HG03354 (cell line): ENCODE data around the gene BAIAP2.
"Not testable (repeated sequence)": the region's sequence is repeated elsewhere in the genome, so short reads cannot be mapped to it uniquely, and the experiment has no call there.

Experiments used
- ATAC-seq: cut with Tn5 transposase; IDR thresholded peaks from one replicate; pipeline ENCODE4 v1.9.1; 2021; ENCODE audit warnings: mild to moderate bottlenecking; ENCODE audit not compliant: unreplicated experiment, poor library complexity, severe bottlenecking

The BAIAP2 gene

DNA sequence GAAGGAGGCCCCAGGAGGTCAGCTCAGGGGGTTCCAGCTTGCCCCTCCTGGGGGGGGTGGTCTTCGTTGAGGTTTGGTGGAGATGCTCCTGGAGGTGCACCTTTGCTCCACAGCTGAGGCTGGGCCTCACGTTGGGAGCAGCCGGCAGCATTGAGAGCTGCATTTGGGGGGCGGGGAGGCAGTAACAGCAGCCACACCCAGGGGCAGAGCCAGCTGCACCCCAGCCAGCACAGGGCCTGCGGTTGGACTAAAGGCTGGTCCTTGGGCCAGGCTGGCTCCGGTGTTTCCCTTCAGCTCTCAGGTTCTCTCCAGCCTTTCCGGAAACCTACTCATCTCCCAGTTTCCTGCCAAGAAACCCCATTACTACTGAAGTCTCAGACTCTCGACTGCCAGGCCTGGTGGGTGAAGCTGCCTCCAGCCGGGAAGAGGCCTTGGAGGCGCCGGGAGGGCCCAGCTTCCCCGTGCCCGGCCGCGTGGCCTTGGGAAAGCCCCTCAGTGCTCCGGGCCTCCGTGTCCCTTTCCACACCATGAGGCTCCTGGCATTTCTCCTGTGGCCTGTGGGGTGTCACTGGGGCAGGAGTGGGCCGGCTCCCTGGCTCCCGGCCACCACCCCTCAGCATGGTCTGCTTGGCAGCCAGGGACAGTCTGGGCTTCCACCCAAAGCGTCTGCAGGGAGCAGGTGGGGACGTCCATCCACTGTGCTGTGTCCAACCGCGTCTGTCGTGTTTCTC lies 14.0 kb upstream of the BAIAP2 start:
- ATAC-seq, result no peak

DNA sequence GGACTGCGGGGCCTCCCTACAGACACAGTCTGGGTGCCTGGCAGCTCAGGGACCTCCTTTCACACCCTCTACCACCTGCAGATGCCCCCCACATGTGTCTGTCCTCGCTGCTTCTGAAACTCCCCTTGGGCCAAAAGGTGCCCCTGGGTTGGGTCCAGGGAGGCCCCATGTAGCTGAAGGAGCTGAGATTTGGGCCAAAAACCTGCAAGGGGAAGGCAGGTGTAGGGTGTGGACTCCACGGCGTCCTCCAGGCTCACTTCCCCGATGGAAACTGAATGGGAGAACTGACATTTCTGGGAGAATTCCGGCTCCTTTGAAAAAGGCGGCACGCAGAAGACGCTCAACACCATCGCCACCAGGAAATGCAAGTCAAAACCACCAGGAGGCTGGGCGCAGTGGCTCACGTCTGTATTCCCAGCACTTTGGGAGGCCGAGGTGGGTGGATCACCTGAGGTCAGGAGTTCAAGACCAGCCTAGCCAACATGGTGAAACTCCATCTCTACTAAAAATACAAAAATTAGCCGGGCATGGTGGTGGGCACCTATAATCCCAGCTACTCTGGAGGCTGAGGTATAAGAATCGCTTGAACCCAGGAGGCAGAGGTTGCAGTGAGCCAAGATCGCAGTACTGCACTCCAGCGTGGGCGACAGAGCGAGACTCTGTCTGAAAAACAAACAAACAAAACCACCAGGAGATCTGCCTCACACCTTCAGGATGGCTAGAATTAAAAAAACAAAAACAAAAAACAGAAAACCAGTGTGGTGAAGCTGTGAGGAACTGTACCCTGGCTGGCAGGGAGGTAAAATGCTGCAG lies 13.2 kb upstream of the BAIAP2 start:
- no peak for ATAC-seq

DNA sequence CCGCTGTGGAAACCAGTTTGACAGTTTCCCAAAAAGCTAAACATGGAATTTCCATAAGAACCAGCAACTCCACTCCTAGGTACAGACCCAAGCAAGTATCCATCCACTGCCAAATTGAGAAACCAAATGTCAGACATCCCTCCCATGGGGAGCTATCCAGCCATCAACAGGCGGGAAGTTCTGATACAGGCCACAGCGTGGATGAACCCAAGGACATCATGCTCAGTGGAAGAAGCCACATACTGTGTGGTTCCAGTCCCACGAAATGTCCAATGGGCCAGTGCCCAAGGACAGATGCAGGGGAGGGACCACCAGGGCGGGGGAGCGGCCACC lies 12.6 kb upstream of the BAIAP2 start:
- no peak for ATAC-seq

GRCh38 chr17:81025065-81025740 lies 9.7 kb upstream of the BAIAP2 start:
- ATAC-seq, result no peak

DNA sequence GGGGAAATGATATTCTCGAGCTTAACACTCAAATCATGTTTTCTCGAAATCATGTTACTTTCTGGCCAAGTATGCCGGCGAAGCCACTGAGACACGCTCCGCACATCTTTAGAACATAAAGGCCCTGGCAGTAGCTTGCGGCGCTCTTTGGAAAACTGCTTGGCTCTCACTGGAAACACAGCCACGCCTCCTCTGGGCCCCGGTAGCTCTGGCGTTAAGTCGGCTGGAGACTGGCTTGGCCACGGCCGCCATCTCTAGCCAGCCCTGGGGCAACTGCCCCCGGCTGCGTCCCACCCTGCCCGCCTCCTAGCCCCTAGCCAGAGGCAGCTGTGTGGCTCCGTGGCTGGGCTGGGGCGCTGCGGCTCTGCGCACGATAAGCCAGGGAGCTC lies 9.2 kb upstream of the BAIAP2 start:
- ATAC-seq, result no peak

DNA sequence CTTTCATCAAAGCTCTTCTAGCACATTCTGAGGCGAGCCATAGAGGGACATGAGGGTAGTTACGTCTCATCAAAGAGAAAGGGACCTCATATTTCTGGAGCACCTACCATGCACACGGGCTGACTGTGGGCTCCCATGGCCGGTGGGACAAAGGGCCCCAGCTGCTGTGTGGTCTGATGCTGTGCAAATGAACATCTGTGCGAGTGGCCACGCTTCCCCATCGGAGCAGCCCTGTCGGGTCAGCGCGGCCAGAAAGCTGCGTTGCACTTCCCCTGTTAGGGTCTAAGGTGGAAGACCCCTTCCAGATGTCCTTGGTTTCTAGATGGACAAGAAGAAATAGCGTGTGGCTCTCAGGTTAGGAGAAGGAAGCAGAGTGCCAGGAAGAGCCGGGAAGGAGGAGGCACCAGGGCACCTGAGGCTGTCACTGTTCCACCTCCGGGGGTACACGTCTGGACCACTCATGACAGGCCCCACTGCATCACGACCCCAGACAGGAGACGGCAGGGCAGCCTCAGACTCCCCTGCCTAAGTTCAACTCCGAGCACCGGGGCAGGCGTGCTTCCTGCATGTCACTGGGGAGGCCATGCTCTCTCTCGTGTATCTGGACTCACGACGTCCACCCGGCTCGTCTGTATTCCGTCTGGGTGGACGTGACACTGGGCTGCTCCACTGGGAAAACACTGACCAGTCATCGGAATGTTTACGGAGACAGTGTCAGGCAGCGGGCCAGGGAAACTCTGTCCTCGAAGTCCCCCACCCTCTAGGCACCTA lies 8.5 kb upstream of the BAIAP2 start:
- ATAC-seq, result no peak

DNA sequence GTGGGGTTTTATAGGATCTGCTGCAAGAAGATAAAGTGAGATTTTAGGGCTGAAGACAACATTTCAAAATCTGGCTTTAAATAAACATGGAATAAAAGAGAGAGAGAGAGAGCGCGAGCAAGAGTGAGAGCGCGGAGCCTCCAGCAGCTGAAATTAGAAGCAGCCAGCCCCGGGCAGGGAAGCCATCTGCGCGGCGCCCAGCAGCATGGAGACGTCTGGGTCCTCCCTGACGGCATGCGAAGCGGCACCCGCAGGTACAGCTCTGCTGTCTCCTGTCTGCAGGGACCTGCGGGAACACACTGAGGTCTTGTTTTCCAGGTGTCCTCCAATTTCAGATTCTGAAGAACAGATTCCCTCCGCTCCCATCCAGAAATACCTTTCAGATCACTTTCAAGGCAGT lies 7.9 kb upstream of the BAIAP2 start:
- ATAC-seq, result no peak

- ATAC-seq, result no peak
Observed at GRCh38 chr17:81027591-81028505, 7.1 kb upstream of the BAIAP2 start.

GRCh38 chr17:81028506-81028858 lies 6.5 kb upstream of the BAIAP2 start:
- no peak for ATAC-seq

- no peak for ATAC-seq
Observed at GRCh38 chr17:81029859-81030258, 5.1 kb upstream of the BAIAP2 start.

DNA sequence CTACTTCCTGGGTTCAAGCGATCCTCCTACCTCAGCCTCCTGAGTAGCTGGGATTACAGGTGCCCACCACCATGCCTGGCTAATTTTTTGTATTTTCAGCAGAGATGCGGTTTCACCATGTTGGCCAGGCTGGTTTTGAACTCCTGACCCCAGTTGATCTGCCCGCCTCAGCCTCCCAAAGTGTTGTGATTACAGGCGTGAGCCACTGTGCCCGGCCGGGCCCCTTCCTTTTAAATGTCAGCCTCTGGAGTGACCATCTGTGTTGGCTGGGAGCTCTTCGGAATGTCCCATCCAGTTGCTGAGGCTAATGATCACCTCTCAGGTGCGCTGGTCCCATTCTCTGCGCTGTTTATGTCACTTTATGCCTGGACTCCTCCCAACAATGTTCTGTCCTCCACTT lies 4.6 kb upstream of the BAIAP2 start:
- not testable (repeated sequence) for ATAC-seq

GRCh38 chr17:81030741-81031565 lies 4.0 kb upstream of the BAIAP2 start:
- no peak for ATAC-seq

DNA sequence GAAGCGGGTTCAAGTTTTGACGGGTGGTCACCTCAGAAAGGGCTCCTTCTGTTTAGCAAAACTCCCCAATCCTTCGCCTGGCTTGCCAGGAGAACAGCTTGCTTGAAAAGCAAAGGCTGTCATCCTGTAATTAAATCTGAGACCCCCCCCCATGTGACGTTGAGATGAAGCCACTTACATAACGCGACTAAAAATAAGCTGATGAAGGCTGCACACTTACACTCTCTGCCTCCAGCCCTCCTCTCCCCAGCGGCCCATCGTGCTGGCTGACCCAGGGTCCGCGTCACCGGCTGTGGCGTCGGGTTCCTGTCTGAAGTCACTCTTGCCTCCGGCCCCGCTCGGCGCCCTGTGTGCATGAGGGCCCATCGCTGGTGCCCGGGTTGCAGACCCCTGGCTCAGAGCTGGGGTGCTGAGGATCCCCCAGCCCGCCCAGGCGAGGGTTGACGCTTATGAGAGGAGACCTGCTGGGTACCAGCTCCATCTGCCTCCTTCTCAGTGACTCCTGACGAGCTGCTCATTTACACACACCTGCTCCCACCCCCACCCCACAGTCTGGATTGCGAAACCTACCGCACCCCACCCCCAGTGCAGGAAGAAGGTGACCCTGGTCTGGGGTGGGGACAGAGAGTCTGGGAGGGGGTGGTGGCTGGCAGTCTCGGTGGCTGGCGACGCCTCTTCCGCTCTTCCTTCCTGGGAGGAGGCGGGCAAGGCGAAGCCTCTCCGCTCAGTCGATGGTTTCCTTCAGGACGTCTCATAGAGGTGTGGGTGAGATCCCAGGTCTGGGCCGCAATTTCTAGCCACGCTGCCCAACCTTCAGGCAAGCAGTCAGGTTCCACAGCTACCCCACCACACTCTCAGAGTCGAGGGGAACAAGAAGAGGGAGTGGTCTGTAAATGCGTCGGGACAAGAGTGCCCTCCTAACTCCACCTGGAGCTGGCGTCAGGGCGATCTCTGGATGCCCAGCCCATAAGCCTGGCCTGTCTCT lies 3.1 kb upstream of the BAIAP2 start:
- no peak for ATAC-seq

DNA sequence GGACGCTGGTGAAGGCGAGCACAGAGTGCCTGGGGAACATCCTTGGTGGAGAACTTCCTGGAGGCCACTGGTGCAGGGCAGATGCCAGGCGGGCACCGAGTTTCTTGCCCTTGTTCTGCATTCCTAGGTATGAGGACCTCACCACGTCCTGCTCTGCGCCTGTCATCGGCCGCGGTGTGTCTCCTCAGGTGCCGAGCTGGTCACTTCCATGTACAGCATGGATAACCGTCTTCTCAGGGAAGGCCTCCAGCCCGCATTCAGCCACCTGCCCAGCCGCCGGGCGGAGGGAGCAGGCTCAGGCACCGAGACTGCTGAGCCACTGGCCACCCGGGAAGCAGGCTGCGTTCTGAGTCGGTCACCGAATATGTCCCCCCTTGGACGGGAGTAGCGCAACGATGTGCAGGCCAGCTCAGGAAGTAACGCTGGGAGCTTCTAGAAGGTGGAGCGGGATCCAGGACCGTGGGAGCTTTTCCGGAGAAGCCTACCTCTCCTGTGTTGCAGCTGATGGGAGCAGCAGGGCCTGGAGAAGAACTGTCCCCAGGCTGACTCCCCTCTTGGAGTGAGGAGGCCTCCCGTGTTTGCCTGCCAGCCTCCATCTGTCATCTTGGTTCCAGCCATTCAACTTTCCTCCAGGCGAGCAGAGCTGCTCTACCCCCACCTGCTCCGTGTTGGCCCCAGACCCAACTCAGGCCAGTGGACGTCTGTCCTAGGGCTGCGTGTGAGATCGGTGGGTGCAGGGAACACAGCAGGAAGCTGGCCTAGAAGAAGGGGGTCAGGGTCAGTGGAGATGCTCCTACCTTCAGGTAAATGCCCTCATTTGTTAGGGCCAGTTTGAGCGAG lies 2.1 kb upstream of the BAIAP2 start:
- no peak for ATAC-seq

GRCh38 chr17:81033535-81034167 lies 1.3 kb upstream of the BAIAP2 start:
- no peak for ATAC-seq

DNA sequence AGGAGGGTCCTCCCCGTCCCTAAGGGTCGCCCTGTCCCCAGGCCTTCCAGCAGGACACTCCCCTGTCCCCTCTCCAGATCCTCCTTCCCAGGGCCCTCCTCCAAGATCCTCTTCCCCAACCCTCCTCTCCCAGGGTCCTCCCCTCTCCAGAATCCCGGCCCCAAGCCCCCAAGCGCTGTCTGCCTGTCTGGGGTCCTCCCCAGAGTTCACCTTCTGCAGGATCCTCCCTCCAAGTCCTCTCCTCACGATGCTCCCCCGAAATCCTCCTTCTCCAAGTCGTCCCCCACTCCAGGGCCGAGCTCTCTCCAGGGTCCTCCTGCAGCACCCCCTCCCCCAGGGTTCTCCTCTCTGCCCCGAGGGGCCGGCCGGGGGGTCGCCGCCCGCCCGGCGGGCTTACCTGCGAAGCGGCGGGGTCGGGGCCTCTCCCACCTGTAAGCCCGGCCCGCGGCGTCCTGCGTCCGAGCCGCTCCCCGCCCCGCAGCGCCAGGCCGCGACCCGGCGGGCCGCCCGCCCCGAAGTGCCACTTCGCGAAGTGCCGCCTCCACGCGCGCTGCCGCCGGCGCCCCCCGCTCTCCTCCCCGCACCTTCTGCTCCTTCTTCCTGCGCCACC lies 678 bp upstream of the BAIAP2 start:
- peak; percentile 9 for ATAC-seq
